ENCODE data around the gene UBE2O.

UBE2O gene

DNA sequence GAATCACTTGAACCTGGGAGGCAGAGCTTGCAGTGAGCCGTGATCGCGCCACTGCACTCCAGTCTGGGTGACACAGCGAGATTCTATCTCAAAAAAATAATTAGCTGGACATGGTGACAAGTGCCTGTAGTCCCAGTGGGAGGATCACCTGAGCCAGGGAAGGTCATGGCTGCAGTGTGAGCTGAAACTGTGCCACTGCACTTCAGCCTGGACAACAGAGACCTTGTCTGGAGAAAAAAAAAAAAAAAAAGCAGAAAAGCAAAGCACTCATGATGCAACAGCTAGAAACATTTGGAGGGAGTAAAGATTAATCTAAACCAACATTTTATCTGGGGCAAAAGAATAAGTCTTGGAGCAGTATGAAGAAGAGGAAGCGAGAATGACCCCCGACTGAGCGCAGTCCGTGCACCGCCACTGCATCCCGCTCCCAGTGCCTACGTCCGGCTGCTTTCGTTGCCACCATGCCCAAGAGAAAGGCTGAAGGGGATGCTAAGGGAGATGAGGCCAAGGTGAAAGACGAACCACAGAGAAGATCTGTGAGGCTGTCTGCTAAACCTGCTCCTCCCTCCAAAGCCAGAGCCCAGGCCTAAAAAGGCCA lies 107.5 kb downstream of the UBE2O start:
- DNase-seq (ENCODE audit: low read depth) = no peak

DNA sequence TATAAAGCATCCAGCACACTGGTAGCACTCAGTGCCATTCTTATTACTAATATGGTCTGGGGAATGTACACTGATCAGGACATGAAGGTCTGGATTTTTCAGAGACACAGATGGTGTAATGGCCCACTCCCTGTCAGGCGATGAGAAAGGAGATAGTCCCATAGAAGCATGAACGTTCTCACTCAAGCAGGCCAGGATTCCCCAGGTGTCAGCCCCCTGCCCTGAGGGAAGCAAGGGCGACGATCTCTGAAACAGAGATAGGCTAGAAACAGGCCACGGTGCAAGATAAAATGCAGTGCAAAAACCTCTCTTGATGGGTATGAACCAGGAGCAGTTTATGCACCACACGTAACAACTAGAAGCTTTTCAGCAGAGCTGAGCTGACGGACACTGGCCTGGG lies 109.8 kb downstream of the UBE2O start:
- DNase-seq (ENCODE audit: low read depth) = no peak

DNA sequence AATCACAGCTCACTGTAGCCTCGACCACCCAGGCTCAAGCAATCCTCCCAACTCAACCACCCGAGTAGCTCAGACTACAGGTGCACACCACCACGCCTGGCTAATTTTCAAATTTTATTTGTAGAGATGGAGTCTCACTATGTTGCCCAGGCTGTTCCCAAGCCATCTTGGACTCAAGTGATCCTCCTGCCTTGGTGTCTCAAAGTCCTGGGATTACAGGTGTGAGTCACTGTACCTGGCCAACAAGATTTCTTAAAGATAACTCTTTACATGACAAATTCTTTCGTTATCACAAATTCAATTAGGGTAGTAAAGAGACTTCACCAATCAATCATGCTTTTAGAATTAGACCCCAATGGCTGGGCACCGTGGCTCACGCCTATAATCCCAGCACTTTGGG lies 111.7 kb downstream of the UBE2O start:
- DNase-seq (ENCODE audit: low read depth) = no peak

All from HS-5 (cell line).